Dermis lymphatic vessel endothelial cell (primary cell): ENCODE measurements around the gene GPRASP2. TPM values are rescaled to one million over a fixed set of nuclear protein-coding genes. Genes with fewer than 3 reads are reported as not detected.

Experiments
- total RNA-seq: library from RNA; depleted of rRNA; stranded (reverse); fragments of >200 nt; gene quantifications from 2 replicates; pipeline ENCODE4 v1.2.1, GENCODE V29; 2014

The GPRASP2 gene
- 12.4 and 20.5 TPM in 2 replicates for total RNA-seq

GRCh38 chrX:102712216-102712966 lies at the start of gene GPRASP2:
Gene GPRASP2, plus strand, starts transcription at chrX:102712448. Its CDS starts 2,422 bp downstream, at chrX:102714870.

GRCh38 chrX:102720237-102721168 lies 8.3 kb downstream of the GPRASP2 start, which contains the start of gene GPRASP3:
Gene GPRASP3, plus strand, starts transcription at chrX:102720743. Its CDS starts 28,253 bp downstream, at chrX:102748996.

Other genes with a start within 250 kb of the GPRASP2 start
- gene TCP11X2, start 240.6 kb upstream of the GPRASP2 start, total RNA-seq, result not detected in 2 replicates
- gene TMSB15A, start 195.7 kb upstream of the GPRASP2 start, total RNA-seq, result 0.33 and 0.86 TPM in 2 replicates
- 21.9 and 28.1 TPM in 2 replicates for gene ARMCX5, start 112.9 kb upstream of the GPRASP2 start, total RNA-seq
- gene GPRASP1, start 61.0 kb upstream of the GPRASP2 start, total RNA-seq, result 1.5 and 1.8 TPM in 2 replicates
- 3.4 and 6.0 TPM in 2 replicates for gene GPRASP3, start 8.3 kb downstream of the GPRASP2 start, total RNA-seq
- 0.22 and 0.26 TPM in 2 replicates for gene RAB40AL, start 224.8 kb downstream of the GPRASP2 start, total RNA-seq